Measurements from ENCODE around the gene ZSCAN30. TPM values are rescaled to one million over a fixed set of nuclear protein-coding genes. Genes with fewer than 3 reads are reported as not detected.
A peak's percentile ranks its signal among the peaks of the same experiment; 100 is the strongest.

The ZSCAN30 gene
- total RNA-seq, 1 donor from 2014 or later: 17.3 TPM

DNA sequence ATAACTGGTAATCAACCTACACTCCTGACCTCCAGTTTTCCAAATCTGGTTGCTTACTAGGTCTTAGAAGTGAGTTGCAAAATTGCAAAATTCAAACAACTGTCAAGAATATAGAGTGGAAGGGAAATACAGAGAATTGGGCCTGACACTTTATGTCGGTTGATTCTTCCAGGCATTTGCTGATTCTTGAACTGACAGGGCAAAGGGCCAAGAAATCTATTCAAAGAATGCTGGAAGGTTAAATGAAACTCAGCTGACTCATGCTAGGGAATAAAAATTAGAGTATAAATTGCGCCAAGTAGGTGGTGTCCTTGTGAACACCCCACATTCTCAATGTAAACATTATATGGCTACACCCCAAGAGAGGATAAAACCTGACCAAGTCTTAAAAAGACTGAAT is 21.5 kb upstream of the ZSCAN30 start:
- no peak for DNase-seq (ENCODE audit: extremely low spot score, unreplicated experiment)
- H3K9me3 Mint-ChIP-seq: peaks cover 34% of the 10 kb centered on the region

DNA sequence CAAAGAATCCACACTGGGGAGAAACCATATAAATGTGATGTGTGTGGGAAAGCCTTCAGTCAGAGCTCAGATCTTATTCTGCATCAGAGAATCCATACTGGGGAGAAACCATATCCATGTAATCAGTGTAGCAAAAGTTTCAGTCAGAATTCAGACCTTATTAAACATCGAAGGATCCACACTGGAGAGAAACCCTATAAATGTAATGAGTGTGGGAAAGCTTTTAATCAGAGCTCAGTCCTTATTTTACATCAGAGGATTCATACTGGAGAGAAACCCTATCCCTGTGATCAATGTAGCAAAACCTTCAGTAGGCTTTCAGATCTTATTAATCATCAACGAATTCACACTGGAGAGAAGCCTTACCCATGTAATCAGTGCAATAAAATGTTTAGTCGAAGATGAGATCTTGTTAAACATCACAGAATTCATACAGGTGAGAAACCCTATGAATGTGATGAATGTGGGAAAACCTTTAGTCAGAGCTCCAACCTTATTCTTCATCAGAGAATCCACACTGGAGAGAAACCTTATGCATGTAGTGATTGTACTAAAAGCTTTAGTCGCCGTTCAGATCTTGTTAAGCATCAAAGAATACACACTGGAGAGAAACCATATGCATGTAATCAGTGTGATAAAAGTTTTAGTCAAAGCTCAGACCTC is 16.7 kb upstream of the ZSCAN30 start:
- Mint-ChIP-seq H3K36me3 (peaks cover 47% of the 10 kb centered on the region), H3K4me3 (no peak overlapping the region), H3K27me3 (no peaks in the 10 kb centered on the region), H3K9me3 (peaks cover 39% of the 10 kb centered on the region), H3K27ac (no peak overlapping the region), H3K4me1 (ENCODE audit: unreplicated experiment) (no peaks in the 10 kb centered on the region)
- no peak for DNase-seq (ENCODE audit: extremely low spot score, unreplicated experiment)
- TF ChIP-seq, protein P1, sequence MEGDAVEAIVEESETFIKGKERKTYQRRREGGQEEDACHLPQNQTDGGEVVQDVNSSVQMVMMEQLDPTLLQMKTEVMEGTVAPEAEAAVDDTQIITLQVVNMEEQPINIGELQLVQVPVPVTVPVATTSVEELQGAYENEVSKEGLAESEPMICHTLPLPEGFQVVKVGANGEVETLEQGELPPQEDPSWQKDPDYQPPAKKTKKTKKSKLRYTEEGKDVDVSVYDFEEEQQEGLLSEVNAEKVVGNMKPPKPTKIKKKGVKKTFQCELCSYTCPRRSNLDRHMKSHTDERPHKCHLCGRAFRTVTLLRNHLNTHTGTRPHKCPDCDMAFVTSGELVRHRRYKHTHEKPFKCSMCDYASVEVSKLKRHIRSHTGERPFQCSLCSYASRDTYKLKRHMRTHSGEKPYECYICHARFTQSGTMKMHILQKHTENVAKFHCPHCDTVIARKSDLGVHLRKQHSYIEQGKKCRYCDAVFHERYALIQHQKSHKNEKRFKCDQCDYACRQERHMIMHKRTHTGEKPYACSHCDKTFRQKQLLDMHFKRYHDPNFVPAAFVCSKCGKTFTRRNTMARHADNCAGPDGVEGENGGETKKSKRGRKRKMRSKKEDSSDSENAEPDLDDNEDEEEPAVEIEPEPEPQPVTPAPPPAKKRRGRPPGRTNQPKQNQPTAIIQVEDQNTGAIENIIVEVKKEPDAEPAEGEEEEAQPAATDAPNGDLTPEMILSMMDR (conservative IDR thresholded peaks at IDR 0.05): no peak

More for the DNA sequence above, 21.5 kb upstream of the ZSCAN30 start:
- H3K36me3 Mint-ChIP-seq: peaks cover 20% of the 10 kb centered on the region
- no peaks in the 10 kb centered on the region for H3K4me1 Mint-ChIP-seq (ENCODE audit: unreplicated experiment)
- H3K27me3 Mint-ChIP-seq: no peaks in the 10 kb centered on the region
- no peak overlapping the region for H3K27ac Mint-ChIP-seq
- TF ChIP-seq, protein P1 (conservative IDR thresholded peaks at IDR 0.05): no peak
- no peak overlapping the region for H3K4me3 Mint-ChIP-seq

DNA sequence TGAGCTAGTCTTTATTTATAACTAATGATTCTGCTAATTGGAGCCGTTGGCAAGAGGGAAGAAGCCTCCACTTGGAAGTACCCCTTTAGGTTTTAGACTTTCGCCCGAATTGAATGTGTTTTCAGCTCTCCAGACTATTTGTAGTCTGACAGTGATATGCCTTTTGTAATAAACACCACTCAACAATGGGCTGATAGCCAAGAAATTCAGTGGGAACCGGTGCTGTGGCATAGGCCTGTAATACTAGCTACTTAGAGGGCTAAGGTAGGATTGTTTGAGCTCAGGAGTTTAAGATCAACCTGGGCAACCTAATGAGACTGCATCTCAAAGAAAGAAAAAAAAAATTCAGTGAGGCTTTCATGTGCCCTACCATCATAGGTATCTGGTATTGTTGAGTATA is 13.6 kb upstream of the ZSCAN30 start:
- TF ChIP-seq, protein P1 (conservative IDR thresholded peaks at IDR 0.05): no peak
- Mint-ChIP-seq H3K4me1 (ENCODE audit: unreplicated experiment) (no peaks in the 10 kb centered on the region), H3K36me3 (peaks cover 75% of the 10 kb centered on the region), H3K27me3 (no peaks in the 10 kb centered on the region), H3K27ac (no peak overlapping the region), H3K4me3 (no peak overlapping the region), H3K9me3 (peaks cover 28% of the 10 kb centered on the region)
- DNase-seq (ENCODE audit: extremely low spot score, unreplicated experiment): no peak

DNA sequence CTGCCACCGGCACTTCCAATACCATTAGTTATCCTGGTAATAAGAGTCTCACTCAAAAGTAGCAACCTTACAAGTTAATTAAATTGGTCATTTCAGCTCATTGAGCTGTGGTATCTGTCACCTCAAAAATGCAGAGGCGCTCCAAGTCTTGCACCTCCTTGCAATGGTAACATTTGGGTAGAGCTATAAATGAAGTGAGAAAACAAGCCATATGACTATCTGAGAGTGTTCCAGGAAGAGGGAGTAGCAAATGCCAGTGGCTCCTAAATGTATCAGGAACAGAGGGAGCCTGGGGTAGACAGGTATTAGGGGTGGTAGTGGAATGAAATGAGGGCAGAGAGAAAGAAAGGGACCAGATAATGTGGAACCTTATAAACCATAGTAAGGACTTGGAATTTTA is 6.0 kb upstream of the ZSCAN30 start:
- Mint-ChIP-seq H3K27ac (no peak overlapping the region), H3K9me3 (no peaks in the 10 kb centered on the region), H3K4me1 (ENCODE audit: unreplicated experiment) (peaks cover 9% of the 10 kb centered on the region), H3K36me3 (peaks cover 63% of the 10 kb centered on the region), H3K4me3 (no peak overlapping the region), H3K27me3 (no peaks in the 10 kb centered on the region)
- TF ChIP-seq, protein P1 (conservative IDR thresholded peaks at IDR 0.05): no peak
- no peak for DNase-seq (ENCODE audit: extremely low spot score, unreplicated experiment)

DNA sequence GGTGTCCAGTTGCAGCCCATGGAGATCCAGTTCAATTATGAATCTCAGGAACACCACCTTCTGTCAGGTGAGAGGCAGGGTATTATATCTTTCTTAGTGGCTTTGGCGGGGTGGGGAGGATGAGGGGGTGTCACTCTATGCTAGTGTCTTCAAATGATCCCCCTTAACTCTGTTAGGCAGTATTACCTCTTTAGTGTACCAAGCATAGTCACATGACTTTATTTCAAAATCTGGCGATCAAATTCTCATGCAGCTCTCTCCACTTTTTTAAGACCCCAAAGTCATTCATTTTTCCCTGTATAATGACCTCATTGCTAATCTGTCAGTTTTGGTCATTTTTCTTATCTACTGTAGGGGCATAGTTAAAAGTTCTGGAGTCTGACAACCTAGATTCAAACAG is 1.1 kb upstream of the ZSCAN30 start:
- Mint-ChIP-seq H3K4me1 (ENCODE audit: unreplicated experiment) (peaks cover 21% of the 10 kb centered on the region), H3K27ac (peak overlapping the region; percentile 98), H3K27me3 (peaks cover 3% of the 10 kb centered on the region), H3K9me3 (no peaks in the 10 kb centered on the region), H3K4me3 (peak overlapping the region; percentile 97), H3K36me3 (peaks cover 33% of the 10 kb centered on the region)
- no peak for DNase-seq (ENCODE audit: extremely low spot score, unreplicated experiment)
- TF ChIP-seq, protein P1 (conservative IDR thresholded peaks at IDR 0.05): no peak
